HepG2 (cell line): ENCODE data around the gene AK2. TPM values are rescaled to one million over a fixed set of nuclear protein-coding genes. Genes with fewer than 3 reads are reported as not detected.

Experiments
- ARHGAP35 ChIP-seq: sonication (generic); formaldehyde crosslinking; IDR thresholded peaks from 2 replicates; pipeline ENCODE4 v1.9.0; 2022; ENCODE audit warnings: mild to moderate bottlenecking, inconsistent platforms, moderate library complexity, missing genetic modification reagents, borderline replicate concordance
- ARID2 ChIP-seq: sonication (generic); formaldehyde crosslinking; IDR thresholded peaks from 2 replicates; pipeline ENCODE4 v1.8.1; 2022; ENCODE audit warnings: mild to moderate bottlenecking, missing genetic modification reagents, borderline replicate concordance
- ARNT ChIP-seq: fragments of 450-650 bp; IDR thresholded peaks from 2 replicates; pipeline ENCODE4 v1.6.1; 2017
- ELF3 ChIP-seq: IDR thresholded peaks from 2 replicates; pipeline ENCODE4 v1.6.1; 2016; ENCODE audit warnings: missing genetic modification reagents, missing compliant biosample characterization
- ETV5 ChIP-seq: IDR thresholded peaks from 2 replicates; pipeline ENCODE4 v1.6.1; 2018; ENCODE audit warnings: missing biosample characterization, missing genetic modification reagents, inconsistent platforms, borderline replicate concordance
- GABPB1 ChIP-seq: IDR thresholded peaks from 2 replicates; pipeline ENCODE4 v1.6.1; 2016; ENCODE audit warnings: mild to moderate bottlenecking, missing genetic modification reagents, moderate library complexity, missing compliant biosample characterization
- HNRNPL ChIP-seq: fragments of 200-400 bp; formaldehyde crosslinking; IDR thresholded peaks from 2 replicates; pipeline ENCODE4 v1.6.1; 2017; ENCODE audit warnings: mild to moderate bottlenecking, low read depth, low read length
- IKZF4 ChIP-seq: sonication (generic); formaldehyde crosslinking; IDR thresholded peaks from 2 replicates; pipeline ENCODE4 v1.5.1; 2020; ENCODE audit warnings: borderline replicate concordance, mild to moderate bottlenecking, low read depth, missing genetic modification reagents; ENCODE audit errors: not compliant biosample characterization
- JUND ChIP-seq: sonication (generic); formaldehyde crosslinking; IDR thresholded peaks from 2 replicates; pipeline ENCODE4 v1.8.0; 2022; ENCODE audit warnings: mild to moderate bottlenecking, missing genetic modification reagents
- KDM5A ChIP-seq: fragments of 200-600 bp; sonication (generic); IDR thresholded peaks from 2 replicates; pipeline ENCODE4 v1.7.0; 2018; ENCODE audit warnings: antibody characterized with exemption, mild to moderate bottlenecking, low read length, borderline replicate concordance
- MAFF ChIP-seq: IDR thresholded peaks from 2 replicates; pipeline ENCODE4 v1.6.1; 2011; ENCODE audit warnings: low read depth, low read length, improper control_type of control experiment
- NCOA2 ChIP-seq: sonication (generic); formaldehyde crosslinking; IDR thresholded peaks from 2 replicates; pipeline ENCODE4 v1.8.0; 2022; ENCODE audit warnings: inconsistent platforms
- NFKBIZ ChIP-seq: IDR thresholded peaks from 2 replicates; pipeline ENCODE4 v1.6.1; 2018; ENCODE audit warnings: missing genetic modification reagents, missing compliant biosample characterization
- RAD21 ChIP-seq: fragments of 450-650 bp; formaldehyde crosslinking; IDR thresholded peaks from 2 replicates; pipeline ENCODE4 v1.5.0; 2020; ENCODE audit warnings: mild to moderate bottlenecking
- TBX2 ChIP-seq: sonication (generic); formaldehyde crosslinking; IDR thresholded peaks from 2 replicates; pipeline ENCODE4 v1.5.0; 2020; ENCODE audit warnings: missing genetic modification reagents, mild to moderate bottlenecking, borderline replicate concordance
- ZFP36 ChIP-seq: fragments of 150-350 bp; IDR thresholded peaks from 2 replicates; pipeline ENCODE4 v1.6.1; 2018; ENCODE audit warnings: borderline replicate concordance, low read length, low read depth; ENCODE audit not compliant: partially characterized antibody
- ZMYM2 ChIP-seq: sonication (generic); formaldehyde crosslinking; IDR thresholded peaks from 2 replicates; pipeline ENCODE4 v1.8.0; 2022; ENCODE audit warnings: mild to moderate bottlenecking, missing genetic modification reagents
- ZNF24 ChIP-seq: fragments of 450-650 bp; IDR thresholded peaks from 2 replicates; pipeline ENCODE4 v1.6.1; 2017; ENCODE audit warnings: antibody characterized with exemption, mild to moderate bottlenecking
- ZNF251 ChIP-seq: sonication (generic); formaldehyde crosslinking; IDR thresholded peaks from 2 replicates; pipeline ENCODE4 v1.9.0; 2021; ENCODE audit warnings: mild to moderate bottlenecking, missing genetic modification reagents
- ZNF253 ChIP-seq: sonication (generic); formaldehyde crosslinking; IDR thresholded peaks from 2 replicates; pipeline ENCODE4 v1.8.0; 2022; ENCODE audit warnings: mild to moderate bottlenecking, missing genetic modification reagents, borderline replicate concordance
- ZNF839 ChIP-seq: sonication (generic); formaldehyde crosslinking; IDR thresholded peaks from 2 replicates; pipeline ENCODE4 v1.4.0; 2020; ENCODE audit warnings: missing genetic modification reagents, mild to moderate bottlenecking, borderline replicate concordance
- polyA plus RNA-seq, 8 experiments: library from polyadenylated mRNA; depleted of rRNA in 3 of 8; stranded (reverse) in 7 of 8; unstranded in 1 of 8; fragments of >200 nt; fragmentation: Illumina TruSeq in 4 of 8; extraction: Trizol in 4 of 8; gene quantifications; 2 replicates each; pipeline versions ENCODE4 v1.2.1 to v1.2.3, GENCODE V29; 2011 to 2016; ENCODE audit warnings: low read depth in 4 of 8, missing spikeins in 1 of 8, mixed read lengths in 1 of 8; ENCODE audit not compliant: insufficient read depth in 1 of 8
- total RNA-seq, 5 experiments: library from RNA; depleted of rRNA; stranded (reverse); fragments of >200 nt; fragmentation: Illumina TruSeq; extraction: Trizol; gene quantifications; 2 replicates each; pipeline ENCODE4 v1.2.3, GENCODE V29; 2016; ENCODE audit warnings: low read depth in 1 of 5
- TF ChIP-seq, protein P1 (sequence below): sonication (generic); formaldehyde crosslinking; IDR thresholded peaks from 2 replicates; pipeline ENCODE4 v1.4.0; 2020; ENCODE audit warnings: missing genetic modification reagents
- TF ChIP-seq, protein P2 (sequence below): sonication (generic); formaldehyde crosslinking; IDR thresholded peaks from 2 replicates; pipeline ENCODE4 v1.8.1; 2022; ENCODE audit warnings: low read depth, mild to moderate bottlenecking, missing genetic modification reagents
- TF ChIP-seq, protein P3 (sequence below): IDR thresholded peaks from 2 replicates; pipeline ENCODE4 v1.6.1; 2016; ENCODE audit warnings: missing genetic modification reagents, missing compliant biosample characterization

Gene AK2
- total and polyA plus RNA-seq, 2 of the 13 experiments (the other 11 are each of a cell fraction or from before 2014, with no cell fraction given) = 170 to 188 TPM

DNA sequence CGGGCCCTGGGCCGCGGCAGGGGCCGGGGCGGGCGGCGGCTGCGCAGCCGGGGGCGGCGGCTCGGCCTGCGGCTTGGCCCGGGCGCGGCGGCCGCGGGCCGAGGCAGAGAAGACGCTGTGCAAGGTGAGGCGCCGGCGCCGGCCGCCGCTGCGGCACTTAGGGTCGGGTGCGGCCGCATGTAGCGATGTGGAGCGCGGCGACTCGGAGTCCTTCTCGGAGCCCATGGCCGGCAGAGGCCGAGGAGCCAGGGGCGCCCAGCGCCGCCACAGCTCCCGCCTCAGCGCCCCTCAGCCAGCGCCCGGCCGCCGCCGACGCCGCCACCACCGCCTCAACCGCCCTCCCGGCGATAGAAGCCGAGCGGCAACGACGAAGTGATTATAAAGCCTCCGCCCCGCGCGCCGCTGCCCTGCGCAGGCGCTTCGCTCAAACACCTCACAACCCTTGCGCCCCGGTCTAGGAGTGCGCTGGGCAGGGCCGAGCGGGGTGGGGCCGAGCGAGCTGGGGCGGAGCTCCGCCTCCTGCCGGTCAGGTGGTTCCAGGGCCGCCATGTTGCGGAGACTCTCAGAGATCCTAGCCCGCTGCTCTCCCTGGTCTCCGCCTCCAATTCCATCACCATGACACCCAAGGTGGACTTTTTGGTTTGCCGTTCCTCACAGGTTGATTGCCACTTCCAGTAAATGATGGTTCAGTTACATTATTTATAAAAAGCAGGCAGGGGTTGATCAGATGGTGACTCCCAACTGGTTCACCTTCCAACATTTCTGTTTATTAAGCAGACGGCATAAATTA is 72.0 kb downstream of the AK2 start, which contains the start of gene RNF19B (continued):
- TF ChIP-seq ARNT (no peak), GABPB1 (CRISPR knock-in tag) (peak; percentile 77), ZNF839 (CRISPR knock-in tag) (no peak), JUND (no peak), RAD21 (CRISPR knock-in tag) (peak; percentile 64; the same call in 1 of the 2 replicates), ZNF253 (CRISPR knock-in tag) (no peak), ZMYM2 (CRISPR knock-in tag) (no peak), ELF3 (peak; percentile 66; the same call in 1 of the 2 replicates), TBX2 (peak; percentile 61; the same call in 1 of the 2 replicates), NFKBIZ (CRISPR knock-in tag) (no peak), HNRNPL (no peak), ARHGAP35 (CRISPR knock-in tag) (peak; percentile 64; the same call in 1 of the 2 replicates), ARID2 (CRISPR knock-in tag) (no peak), KDM5A (no peak), NCOA2 (CRISPR knock-in tag) (peak; percentile 24; the same call in 1 of the 2 replicates), ZNF251 (CRISPR knock-in tag) (no peak), ZFP36 (no peak), IKZF4 (peak; percentile 22), MAFF (no peak), ETV5 (no peak; the same call in none of the 2 replicates), ZNF24 (no peak)
- TF ChIP-seq, protein P1, sequence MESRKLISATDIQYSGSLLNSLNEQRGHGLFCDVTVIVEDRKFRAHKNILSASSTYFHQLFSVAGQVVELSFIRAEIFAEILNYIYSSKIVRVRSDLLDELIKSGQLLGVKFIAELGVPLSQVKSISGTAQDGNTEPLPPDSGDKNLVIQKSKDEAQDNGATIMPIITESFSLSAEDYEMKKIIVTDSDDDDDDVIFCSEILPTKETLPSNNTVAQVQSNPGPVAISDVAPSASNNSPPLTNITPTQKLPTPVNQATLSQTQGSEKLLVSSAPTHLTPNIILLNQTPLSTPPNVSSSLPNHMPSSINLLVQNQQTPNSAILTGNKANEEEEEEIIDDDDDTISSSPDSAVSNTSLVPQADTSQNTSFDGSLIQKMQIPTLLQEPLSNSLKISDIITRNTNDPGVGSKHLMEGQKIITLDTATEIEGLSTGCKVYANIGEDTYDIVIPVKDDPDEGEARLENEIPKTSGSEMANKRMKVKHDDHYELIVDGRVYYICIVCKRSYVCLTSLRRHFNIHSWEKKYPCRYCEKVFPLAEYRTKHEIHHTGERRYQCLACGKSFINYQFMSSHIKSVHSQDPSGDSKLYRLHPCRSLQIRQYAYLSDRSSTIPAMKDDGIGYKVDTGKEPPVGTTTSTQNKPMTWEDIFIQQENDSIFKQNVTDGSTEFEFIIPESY (CRISPR knock-in tag) = peak; percentile 31; the same call in 1 of the 2 replicates
- TF ChIP-seq, protein P2, sequence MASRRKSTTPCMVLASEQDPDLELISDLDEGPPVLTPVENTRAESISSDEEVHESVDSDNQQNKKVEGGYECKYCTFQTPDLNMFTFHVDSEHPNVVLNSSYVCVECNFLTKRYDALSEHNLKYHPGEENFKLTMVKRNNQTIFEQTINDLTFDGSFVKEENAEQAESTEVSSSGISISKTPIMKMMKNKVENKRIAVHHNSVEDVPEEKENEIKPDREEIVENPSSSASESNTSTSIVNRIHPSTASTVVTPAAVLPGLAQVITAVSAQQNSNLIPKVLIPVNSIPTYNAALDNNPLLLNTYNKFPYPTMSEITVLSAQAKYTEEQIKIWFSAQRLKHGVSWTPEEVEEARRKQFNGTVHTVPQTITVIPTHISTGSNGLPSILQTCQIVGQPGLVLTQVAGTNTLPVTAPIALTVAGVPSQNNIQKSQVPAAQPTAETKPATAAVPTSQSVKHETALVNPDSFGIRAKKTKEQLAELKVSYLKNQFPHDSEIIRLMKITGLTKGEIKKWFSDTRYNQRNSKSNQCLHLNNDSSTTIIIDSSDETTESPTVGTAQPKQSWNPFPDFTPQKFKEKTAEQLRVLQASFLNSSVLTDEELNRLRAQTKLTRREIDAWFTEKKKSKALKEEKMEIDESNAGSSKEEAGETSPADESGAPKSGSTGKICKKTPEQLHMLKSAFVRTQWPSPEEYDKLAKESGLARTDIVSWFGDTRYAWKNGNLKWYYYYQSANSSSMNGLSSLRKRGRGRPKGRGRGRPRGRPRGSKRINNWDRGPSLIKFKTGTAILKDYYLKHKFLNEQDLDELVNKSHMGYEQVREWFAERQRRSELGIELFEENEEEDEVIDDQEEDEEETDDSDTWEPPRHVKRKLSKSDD (CRISPR knock-in tag) = no peak
- TF ChIP-seq, protein P3, sequence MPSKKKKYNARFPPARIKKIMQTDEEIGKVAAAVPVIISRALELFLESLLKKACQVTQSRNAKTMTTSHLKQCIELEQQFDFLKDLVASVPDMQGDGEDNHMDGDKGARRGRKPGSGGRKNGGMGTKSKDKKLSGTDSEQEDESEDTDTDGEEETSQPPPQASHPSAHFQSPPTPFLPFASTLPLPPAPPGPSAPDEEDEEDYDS (CRISPR knock-in tag) = peak; percentile 99
